ENCODE measurements around the gene ACAD8.

DNA sequence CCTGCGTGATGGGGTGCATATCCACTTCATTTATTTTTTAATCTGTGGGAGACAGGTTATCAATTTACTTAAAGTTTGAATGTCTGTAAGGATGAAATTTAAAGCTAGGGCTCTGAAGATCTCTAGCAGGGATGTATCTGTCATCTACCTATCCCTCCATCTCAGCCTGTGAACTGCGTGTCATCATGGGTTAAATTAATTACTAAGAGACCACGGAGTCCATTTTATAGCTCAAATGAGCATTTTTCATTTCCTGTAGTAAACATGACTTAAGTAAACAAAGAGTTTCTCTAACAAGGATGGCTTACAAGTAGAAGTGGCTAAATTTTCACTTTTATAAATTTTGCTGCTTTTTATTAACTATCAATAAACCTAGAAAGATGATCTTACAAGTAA lies 19.9 kb downstream of the ACAD8 start:
- TF ChIP-seq CTCF (IDR thresholded peaks at IDR 0.05) (no peak), EP300 (IDR thresholded peaks at IDR 0.05) (no peak)

All from upper lobe of left lung (tissue), 4 donors.